Liver (tissue), 3 donors: ENCODE data around the gene ZNF711.

Experiments
- EGR1 ChIP-seq, 2 donors: IDR thresholded peaks; 2 replicates each; pipeline ENCODE4 v1.6.1; 2016 to 2018; ENCODE audit warnings: antibody characterized with exemption in 2 of 2, low read depth in 2 of 2
- FOXA2 ChIP-seq: IDR thresholded peaks from 2 replicates; pipeline ENCODE4 v1.6.1; 2016; ENCODE audit warnings: antibody characterized with exemption
- GABPA ChIP-seq, 2 donors: IDR thresholded peaks in 1 of 2; conservative IDR thresholded peaks in 1 of 2; 2 replicates each; pipeline ENCODE4 v1.6.1; 2016; ENCODE audit warnings: antibody characterized with exemption in 2 of 2, mild to moderate bottlenecking in 1 of 2, moderate library complexity in 1 of 2
- HNF4G ChIP-seq: IDR thresholded peaks from 2 replicates; pipeline ENCODE4 v1.6.1; 2016; ENCODE audit warnings: antibody characterized with exemption
- JUND ChIP-seq, 2 donors: IDR thresholded peaks; 2 replicates each; pipeline ENCODE4 v1.6.1; 2016; ENCODE audit warnings: antibody characterized with exemption in 2 of 2
- RAD21 ChIP-seq, 2 donors: IDR thresholded peaks; 2 replicates each; pipeline ENCODE4 v1.6.1; 2016; ENCODE audit warnings: antibody characterized with exemption in 2 of 2, mild to moderate bottlenecking in 2 of 2
- TAF1 ChIP-seq: conservative IDR thresholded peaks from 2 replicates; pipeline ENCODE4 v1.6.1; 2016; ENCODE audit warnings: antibody characterized with exemption, mild to moderate bottlenecking
- TF ChIP-seq, protein P1 (sequence below): fragments of 150-350 bp; IDR thresholded peaks from 2 replicates; pipeline ENCODE4 v1.5.1; 2017; ENCODE audit warnings: improper control_type of control experiment, low read depth, low read length; ENCODE audit not compliant: missing input control
- TF ChIP-seq, protein P2 (sequence below): IDR thresholded peaks from 2 replicates; pipeline ENCODE4 v1.6.1; 2016; ENCODE audit warnings: antibody characterized with exemption
- TF ChIP-seq, protein P3 (sequence below): IDR thresholded peaks from 2 replicates; pipeline ENCODE4 v1.6.1; 2016; ENCODE audit warnings: antibody characterized with exemption
- TF ChIP-seq, protein P4 (sequence below): IDR thresholded peaks from 2 replicates; pipeline ENCODE4 v1.6.1; 2016; ENCODE audit warnings: antibody characterized with exemption, mild to moderate bottlenecking
- donor health status: healthy.
- donor health status: healthy.

DNA sequence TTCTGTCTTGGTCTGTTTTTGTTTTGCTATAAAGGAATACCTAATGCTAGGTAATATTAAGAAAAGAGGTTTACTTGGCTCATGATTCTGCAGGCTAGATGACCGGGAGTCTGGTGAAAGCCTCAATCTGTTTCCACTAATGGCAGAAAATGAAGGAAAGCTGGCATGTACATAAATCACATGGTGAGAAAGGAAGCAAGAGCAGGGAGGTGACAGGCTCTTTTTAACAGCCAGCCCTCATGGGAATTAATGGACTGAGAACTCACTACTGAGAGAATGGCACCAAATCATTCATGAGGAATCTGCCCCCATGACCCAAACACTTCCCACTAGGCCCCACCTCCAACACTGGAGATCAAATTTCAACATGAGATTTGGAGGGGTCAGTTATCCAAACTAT lies 27.8 kb upstream of the ZNF711 start:
- TF ChIP-seq GABPA (IDR thresholded peaks at IDR 0.05 in 1 of 2, conservative IDR thresholded peaks at IDR 0.05 in 1 of 2) (no peak), HNF4G (no peak), JUND (IDR thresholded peaks at IDR 0.05) (no peak), EGR1 (IDR thresholded peaks at IDR 0.05; ENCODE audit: low read depth in 2 of 2) (no peak), TAF1 (no peak), RAD21 (IDR thresholded peaks at IDR 0.05) (no peak), FOXA2 (no peak)
- TF ChIP-seq, protein P1, sequence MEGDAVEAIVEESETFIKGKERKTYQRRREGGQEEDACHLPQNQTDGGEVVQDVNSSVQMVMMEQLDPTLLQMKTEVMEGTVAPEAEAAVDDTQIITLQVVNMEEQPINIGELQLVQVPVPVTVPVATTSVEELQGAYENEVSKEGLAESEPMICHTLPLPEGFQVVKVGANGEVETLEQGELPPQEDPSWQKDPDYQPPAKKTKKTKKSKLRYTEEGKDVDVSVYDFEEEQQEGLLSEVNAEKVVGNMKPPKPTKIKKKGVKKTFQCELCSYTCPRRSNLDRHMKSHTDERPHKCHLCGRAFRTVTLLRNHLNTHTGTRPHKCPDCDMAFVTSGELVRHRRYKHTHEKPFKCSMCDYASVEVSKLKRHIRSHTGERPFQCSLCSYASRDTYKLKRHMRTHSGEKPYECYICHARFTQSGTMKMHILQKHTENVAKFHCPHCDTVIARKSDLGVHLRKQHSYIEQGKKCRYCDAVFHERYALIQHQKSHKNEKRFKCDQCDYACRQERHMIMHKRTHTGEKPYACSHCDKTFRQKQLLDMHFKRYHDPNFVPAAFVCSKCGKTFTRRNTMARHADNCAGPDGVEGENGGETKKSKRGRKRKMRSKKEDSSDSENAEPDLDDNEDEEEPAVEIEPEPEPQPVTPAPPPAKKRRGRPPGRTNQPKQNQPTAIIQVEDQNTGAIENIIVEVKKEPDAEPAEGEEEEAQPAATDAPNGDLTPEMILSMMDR, result no peak
- TF ChIP-seq, protein P2, sequence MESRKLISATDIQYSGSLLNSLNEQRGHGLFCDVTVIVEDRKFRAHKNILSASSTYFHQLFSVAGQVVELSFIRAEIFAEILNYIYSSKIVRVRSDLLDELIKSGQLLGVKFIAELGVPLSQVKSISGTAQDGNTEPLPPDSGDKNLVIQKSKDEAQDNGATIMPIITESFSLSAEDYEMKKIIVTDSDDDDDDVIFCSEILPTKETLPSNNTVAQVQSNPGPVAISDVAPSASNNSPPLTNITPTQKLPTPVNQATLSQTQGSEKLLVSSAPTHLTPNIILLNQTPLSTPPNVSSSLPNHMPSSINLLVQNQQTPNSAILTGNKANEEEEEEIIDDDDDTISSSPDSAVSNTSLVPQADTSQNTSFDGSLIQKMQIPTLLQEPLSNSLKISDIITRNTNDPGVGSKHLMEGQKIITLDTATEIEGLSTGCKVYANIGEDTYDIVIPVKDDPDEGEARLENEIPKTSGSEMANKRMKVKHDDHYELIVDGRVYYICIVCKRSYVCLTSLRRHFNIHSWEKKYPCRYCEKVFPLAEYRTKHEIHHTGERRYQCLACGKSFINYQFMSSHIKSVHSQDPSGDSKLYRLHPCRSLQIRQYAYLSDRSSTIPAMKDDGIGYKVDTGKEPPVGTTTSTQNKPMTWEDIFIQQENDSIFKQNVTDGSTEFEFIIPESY, result no peak
- TF ChIP-seq, protein P3, sequence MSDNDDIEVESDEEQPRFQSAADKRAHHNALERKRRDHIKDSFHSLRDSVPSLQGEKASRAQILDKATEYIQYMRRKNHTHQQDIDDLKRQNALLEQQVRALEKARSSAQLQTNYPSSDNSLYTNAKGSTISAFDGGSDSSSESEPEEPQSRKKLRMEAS, result no peak
- TF ChIP-seq, protein P4, sequence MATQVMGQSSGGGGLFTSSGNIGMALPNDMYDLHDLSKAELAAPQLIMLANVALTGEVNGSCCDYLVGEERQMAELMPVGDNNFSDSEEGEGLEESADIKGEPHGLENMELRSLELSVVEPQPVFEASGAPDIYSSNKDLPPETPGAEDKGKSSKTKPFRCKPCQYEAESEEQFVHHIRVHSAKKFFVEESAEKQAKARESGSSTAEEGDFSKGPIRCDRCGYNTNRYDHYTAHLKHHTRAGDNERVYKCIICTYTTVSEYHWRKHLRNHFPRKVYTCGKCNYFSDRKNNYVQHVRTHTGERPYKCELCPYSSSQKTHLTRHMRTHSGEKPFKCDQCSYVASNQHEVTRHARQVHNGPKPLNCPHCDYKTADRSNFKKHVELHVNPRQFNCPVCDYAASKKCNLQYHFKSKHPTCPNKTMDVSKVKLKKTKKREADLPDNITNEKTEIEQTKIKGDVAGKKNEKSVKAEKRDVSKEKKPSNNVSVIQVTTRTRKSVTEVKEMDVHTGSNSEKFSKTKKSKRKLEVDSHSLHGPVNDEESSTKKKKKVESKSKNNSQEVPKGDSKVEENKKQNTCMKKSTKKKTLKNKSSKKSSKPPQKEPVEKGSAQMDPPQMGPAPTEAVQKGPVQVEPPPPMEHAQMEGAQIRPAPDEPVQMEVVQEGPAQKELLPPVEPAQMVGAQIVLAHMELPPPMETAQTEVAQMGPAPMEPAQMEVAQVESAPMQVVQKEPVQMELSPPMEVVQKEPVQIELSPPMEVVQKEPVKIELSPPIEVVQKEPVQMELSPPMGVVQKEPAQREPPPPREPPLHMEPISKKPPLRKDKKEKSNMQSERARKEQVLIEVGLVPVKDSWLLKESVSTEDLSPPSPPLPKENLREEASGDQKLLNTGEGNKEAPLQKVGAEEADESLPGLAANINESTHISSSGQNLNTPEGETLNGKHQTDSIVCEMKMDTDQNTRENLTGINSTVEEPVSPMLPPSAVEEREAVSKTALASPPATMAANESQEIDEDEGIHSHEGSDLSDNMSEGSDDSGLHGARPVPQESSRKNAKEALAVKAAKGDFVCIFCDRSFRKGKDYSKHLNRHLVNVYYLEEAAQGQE, result no peak
